ENCODE data around the gene SLC22A1. TPM values are rescaled to one million over a fixed set of nuclear protein-coding genes. Genes with fewer than 3 reads are reported as not detected.
"Not testable (repeated sequence)": the region's sequence is repeated elsewhere in the genome, so short reads cannot be mapped to it uniquely, and the experiment has no call there.

The SLC22A1 gene
- polyA plus RNA-seq, 3 donors, result 0.82 to 1.0 (median 0.89) TPM

GRCh38 chr6:160132776-160133338, 11.2 kb downstream of the SLC22A1 start:
- DNase-seq (ENCODE audit: extremely low read depth in 1 of 11, low read depth in 9 of 11, low spot score in 4 of 11), result no peak

GRCh38 chr6:160133441-160134336, 12.1 kb downstream of the SLC22A1 start:
- DNase-seq (ENCODE audit: extremely low read depth in 1 of 11, low read depth in 9 of 11, low spot score in 4 of 11), result no peak

GRCh38 chr6:160134337-160134751, 12.7 kb downstream of the SLC22A1 start:
- not testable (repeated sequence) for DNase-seq (ENCODE audit: extremely low read depth in 1 of 11, low read depth in 9 of 11, low spot score in 4 of 11)

GRCh38 chr6:160134779-160135547, 13.3 kb downstream of the SLC22A1 start:
- DNase-seq (ENCODE audit: extremely low read depth in 1 of 11, low read depth in 9 of 11, low spot score in 4 of 11), result no peak

GRCh38 chr6:160135907-160136655, 14.5 kb downstream of the SLC22A1 start:
- DNase-seq (ENCODE audit: extremely low read depth in 1 of 11, low read depth in 9 of 11, low spot score in 4 of 11), result no peak

- no peak for DNase-seq (ENCODE audit: extremely low read depth in 1 of 11, low read depth in 9 of 11, low spot score in 4 of 11)
These were observed 15.7 kb downstream of the SLC22A1 start for GRCh38 chr6:160137130-160137988.

GRCh38 chr6:160137989-160138835, 16.6 kb downstream of the SLC22A1 start:
- DNase-seq (ENCODE audit: extremely low read depth in 1 of 11, low read depth in 9 of 11, low spot score in 4 of 11), result peak in 9 of 11 donors; percentile 21 to 36 (median 29)

GRCh38 chr6:160138839-160139419, 17.3 kb downstream of the SLC22A1 start:
- no peak for DNase-seq (ENCODE audit: extremely low read depth in 1 of 11, low read depth in 9 of 11, low spot score in 4 of 11)

- no peak for DNase-seq (ENCODE audit: extremely low read depth in 1 of 11, low read depth in 9 of 11, low spot score in 4 of 11)
These were observed 17.8 kb downstream of the SLC22A1 start for GRCh38 chr6:160139420-160139851.

- not testable (repeated sequence) for DNase-seq (ENCODE audit: extremely low read depth in 1 of 11, low read depth in 9 of 11, low spot score in 4 of 11)
These were observed 18.9 kb downstream of the SLC22A1 start for GRCh38 chr6:160140493-160140892.

- DNase-seq (ENCODE audit: extremely low read depth in 1 of 11, low read depth in 9 of 11, low spot score in 4 of 11), result no peak
These were observed 19.5 kb downstream of the SLC22A1 start for GRCh38 chr6:160141001-160141726.

GRCh38 chr6:160142115-160142715, 20.6 kb downstream of the SLC22A1 start:
- DNase-seq (ENCODE audit: extremely low read depth in 1 of 11, low read depth in 9 of 11, low spot score in 4 of 11), result no peak

GRCh38 chr6:160146454-160147145, 25.0 kb downstream of the SLC22A1 start:
- DNase-seq (ENCODE audit: extremely low read depth in 1 of 11, low read depth in 9 of 11, low spot score in 4 of 11), result no peak

- DNase-seq (ENCODE audit: extremely low read depth in 1 of 11, low read depth in 9 of 11, low spot score in 4 of 11), result no peak
These were observed 25.5 kb downstream of the SLC22A1 start for GRCh38 chr6:160147146-160147536.

- no peak for DNase-seq (ENCODE audit: extremely low read depth in 1 of 11, low read depth in 9 of 11, low spot score in 4 of 11)
These were observed 32.9 kb downstream of the SLC22A1 start for GRCh38 chr6:160154471-160154870.
